Fibroblast of the conjunctiva (primary cell): ENCODE results near the gene TBC1D9B.

Experiments used
- DNase-seq: peaks from one replicate; pipeline ENCODE4 v3.0.0-alpha.2; 2010; ENCODE audit warnings: low read depth

Gene TBC1D9B

GRCh38 chr5:179907556-179908324 is at the start of gene TBC1D9B:
TSS of gene TBC1D9B (minus strand) at chr5:179907897. CDS start at chr5:179907821, 76 bp downstream.
- peak; percentile 32 for DNase-seq

DNA sequence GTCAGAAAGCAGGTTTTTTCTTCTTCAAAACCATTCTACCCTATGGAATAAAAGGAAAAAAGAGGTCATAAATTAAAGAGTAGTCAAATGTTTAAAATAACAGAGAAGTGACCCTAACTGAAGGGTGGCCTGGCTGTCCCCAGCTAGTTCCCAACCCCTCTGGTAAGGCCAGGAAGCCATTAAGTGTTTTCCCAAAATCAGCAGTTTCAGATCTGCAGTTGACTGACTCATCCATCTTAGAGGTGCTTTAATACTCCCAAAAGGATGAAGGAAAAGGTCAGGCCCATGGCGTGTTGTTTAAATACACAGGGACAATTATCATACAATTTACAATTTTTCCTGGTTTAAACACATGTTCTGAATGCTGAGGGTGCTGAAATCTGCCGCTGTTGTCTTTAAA is 47.9 kb upstream of the TBC1D9B start:
- DNase-seq = no peak

GRCh38 chr5:179955062-179955461 is 47.4 kb upstream of the TBC1D9B start:
- no peak for DNase-seq

- DNase-seq = no peak
Measured at GRCh38 chr5:179954434-179954833, 46.7 kb upstream of the TBC1D9B start.

- no peak for DNase-seq
Measured at GRCh38 chr5:179953987-179954386, 46.3 kb upstream of the TBC1D9B start.

GRCh38 chr5:179936976-179937681 is 29.4 kb upstream of the TBC1D9B start:
- DNase-seq = no peak

- DNase-seq = no peak
Measured at GRCh38 chr5:179930788-179931473, 23.2 kb upstream of the TBC1D9B start.

GRCh38 chr5:179927824-179928223 is 20.1 kb upstream of the TBC1D9B start:
- DNase-seq = no peak

- DNase-seq = no peak
Measured at GRCh38 chr5:179926657-179927056, 19.0 kb upstream of the TBC1D9B start.

DNA sequence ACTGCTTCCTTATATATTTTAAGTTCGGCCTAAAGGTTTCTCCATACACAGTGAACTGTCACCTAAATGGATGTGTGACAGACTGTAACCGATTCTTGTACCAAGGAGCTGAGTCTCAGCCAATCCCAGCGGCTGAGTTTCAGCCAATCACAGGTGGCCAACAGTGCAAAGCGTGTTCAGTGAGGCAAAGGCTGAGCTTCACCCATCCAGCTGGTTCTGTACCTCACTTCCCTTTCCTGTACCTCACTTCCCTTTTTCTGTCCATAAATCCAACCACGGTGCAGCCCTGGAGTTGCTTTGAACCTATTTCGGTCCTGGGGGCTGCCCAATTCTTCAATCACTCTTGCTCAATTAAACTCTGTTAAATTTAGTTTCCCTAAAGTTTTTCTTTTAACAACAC is 15.7 kb upstream of the TBC1D9B start:
- no peak for DNase-seq

- no peak for DNase-seq
Measured at GRCh38 chr5:179920175-179920574, 12.5 kb upstream of the TBC1D9B start.

- no peak for DNase-seq
Measured at GRCh38 chr5:179919487-179920060, 11.9 kb upstream of the TBC1D9B start.

DNA sequence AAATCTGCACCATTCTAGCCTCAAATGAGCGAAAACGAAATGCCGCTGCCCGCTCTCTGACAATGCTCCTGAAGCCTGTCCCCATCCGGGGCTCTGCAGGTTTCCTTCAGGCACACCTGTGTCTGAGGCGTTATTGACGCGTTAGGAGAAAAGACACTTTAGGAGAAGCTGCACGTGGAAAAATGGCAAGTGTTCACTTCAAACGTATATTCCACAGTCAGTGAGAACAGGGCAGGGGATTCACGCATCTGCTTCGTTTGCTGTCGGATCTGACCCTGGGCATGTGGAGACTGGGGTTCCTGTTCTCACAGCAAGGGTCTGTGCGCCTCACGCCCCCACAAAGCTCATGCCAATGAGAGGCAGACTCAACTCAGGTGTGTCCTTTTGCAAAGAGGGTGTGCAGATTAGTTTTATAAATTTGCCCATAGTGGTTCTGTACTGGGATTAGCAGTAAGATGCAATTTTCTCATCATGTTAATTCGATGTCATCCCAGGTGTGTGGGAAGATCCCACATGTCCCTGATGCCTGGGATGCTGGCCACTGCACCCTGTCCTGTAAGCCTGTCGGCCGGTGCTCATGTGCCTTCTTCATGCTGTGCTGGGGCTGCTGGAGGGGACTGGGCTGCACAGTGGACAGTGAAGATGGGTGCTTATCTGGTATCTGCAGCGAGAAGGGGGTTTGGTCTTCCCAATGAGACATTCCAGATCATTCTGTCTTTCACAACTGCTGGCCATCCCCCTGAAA is 11.2 kb upstream of the TBC1D9B start:
- DNase-seq = no peak

GRCh38 chr5:179916523-179916922 is 8.8 kb upstream of the TBC1D9B start:
- no peak for DNase-seq

DNA sequence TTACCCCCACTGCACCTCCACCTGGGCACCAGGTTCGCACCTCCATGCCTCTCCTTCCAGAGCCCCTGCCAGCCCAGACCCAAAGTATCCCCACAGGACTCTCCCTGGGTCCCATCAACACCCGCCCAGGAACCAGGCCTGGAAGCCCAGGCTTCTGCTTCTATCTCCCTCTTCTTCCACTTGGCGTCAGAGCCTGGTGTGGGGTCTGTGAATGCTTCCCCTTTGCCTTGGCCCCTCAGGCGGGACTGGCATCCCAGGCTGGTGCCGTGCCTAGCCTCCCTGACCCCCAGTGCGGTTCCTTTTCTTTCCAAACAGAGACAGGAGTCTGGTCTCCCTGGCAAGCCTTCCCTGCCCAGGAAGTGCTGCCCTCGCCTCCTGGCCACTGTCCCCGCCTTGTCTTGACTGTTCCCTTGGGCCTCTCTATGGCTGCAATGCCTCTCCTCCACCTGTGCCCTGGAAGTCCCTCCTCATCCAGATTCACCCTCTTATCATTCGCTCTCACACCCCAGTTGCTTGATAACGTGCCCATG is 7.8 kb upstream of the TBC1D9B start:
- no peak for DNase-seq

- DNase-seq = no peak
Measured at GRCh38 chr5:179914032-179914755, 6.5 kb upstream of the TBC1D9B start.

DNA sequence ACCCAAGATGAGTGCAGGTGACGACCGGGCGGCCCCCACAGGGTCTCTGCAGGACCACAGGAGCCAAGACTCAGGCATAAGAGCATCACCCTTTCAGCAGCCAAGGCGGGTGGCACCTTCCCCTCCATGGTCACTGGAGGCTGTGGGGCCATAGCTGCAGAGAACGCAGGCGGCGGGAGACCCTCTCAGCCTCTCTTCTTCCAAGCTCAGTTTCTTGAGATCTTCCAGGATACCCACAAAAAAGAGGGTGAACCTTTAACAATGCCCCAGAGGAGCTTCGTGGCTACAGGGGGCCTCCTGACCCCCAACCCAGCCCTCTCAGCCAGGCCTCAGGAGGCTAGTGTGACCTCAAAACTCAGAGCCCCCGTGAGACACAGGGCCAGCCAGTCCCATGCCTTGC is 5.8 kb upstream of the TBC1D9B start:
- DNase-seq = no peak

- no peak for DNase-seq
Measured at GRCh38 chr5:179912951-179913350, 5.3 kb upstream of the TBC1D9B start.

DNA sequence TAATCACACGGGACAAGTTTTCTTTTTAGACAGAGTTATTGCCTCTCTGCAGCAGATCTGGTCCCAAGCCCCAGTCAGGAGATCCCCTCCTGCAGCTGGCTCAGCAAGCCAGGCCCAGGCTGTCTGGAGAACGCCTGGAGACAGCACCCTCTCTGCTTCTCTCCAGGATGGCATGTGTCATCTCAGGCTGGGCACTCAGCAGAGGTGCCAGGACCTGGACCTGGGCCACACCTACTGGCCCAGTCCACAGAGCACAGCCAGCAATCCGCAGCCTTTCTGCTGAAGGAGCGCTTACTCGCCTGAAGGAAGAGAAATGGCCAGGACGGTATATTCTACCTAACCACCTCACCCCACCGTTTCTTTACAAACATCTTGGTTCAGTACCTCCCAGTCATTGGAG is 4.7 kb upstream of the TBC1D9B start:
- no peak for DNase-seq

GRCh38 chr5:179909224-179909623 is 1.5 kb upstream of the TBC1D9B start:
- no peak for DNase-seq

- no peak for DNase-seq
Measured at GRCh38 chr5:179908528-179908927, 831 bp upstream of the TBC1D9B start.
